Stimulated activated CD4-positive, alpha-beta T cell treated with anti-CD3 and anti-CD28 coated beads, TNF-alpha, amount 100 ng/mL, for 1 hour (primary cell): ENCODE results near the gene PDGFD.

Experiments
- DNase-seq, 3 donors: peaks; one replicate each; pipeline ENCODE4 v3.0.0-alpha.2; 2020; ENCODE audit warnings: low read depth in 3 of 3, low spot score in 1 of 3

The PDGFD gene

DNA sequence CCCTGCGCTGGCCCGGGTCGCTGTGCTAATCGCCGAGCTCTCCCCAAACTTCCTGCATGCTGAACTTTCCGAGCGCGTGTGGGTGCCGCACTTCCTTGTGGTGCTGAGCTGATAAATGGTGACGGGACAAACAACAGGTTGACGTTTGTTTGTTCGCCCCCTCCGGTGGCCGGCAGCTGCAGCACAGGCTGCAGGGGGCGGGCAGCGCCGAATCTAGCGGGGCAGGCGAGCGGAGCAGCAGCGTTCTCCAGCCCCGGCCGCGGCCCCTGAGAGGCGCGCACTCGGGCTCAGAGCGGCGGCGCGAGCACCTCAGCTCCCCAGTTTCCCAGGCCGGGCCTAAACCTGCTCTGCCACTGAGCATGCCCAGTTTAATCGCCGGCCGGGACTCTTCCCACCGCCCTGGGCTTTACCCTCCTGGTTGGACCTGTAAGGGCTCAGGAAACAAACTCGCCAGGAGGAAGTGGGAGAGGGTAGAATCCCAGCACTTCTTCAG lies at the start of gene PDGFD:
Gene PDGFD, minus strand, starts transcription at position 120 of the 493 bp plus-strand sequence.
- no peak for DNase-seq

DNA sequence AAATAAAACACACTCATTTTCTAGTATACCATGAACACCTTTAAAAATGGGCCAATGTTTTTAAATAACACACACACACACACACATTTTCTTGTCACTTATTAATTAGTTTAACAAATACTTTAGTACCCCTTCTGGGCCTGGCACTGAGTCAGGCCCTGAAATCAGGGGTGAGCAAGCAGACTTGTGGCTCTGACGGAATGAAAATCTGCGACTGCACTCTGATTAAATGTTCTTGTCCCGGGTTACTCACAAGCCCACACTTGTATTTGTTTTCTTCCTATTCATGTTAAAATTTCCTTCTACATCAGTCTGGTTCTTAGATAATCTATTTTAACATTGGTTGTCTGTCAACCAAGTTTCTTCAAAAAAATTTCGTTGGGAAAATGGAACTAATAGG lies 43.0 kb upstream of the PDGFD start:
- DNase-seq: no peak

DNA sequence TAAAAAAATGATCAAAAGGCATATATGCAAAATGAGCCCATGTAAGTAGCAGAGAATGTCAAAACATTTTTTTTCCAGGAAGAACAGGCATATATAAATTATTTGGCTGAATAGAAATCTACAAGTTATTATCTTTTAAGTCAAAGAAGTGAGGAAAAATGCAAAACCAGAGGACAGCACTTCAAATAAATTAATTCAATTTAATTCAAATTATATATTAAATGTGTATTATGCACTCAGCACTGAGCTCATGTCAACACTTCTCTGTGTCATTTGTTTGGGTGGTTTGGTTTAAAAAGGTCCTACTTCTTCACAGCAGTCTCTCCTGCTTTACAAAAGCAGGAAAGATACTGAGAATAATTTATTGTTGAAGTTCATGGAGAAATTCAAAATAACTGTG lies 41.9 kb upstream of the PDGFD start:
- no peak for DNase-seq

DNA sequence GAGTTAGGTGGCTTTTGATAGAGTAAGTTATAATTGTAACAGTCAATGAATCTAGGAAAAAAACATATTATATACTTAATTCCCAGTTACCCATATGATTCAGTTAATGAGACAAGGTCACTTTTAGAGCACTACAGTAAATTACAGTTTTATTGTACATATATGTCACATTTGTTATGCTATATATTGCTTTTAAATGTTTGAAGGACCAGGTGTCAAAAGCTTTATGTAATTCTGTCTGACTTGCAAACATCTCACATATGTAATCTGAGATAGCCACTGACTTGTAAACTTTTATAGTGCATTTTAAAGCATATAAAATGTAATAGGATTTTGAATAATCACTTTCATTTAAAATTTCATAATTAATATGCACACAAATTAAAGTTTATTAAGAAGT lies 36.7 kb upstream of the PDGFD start:
- no peak for DNase-seq

DNA sequence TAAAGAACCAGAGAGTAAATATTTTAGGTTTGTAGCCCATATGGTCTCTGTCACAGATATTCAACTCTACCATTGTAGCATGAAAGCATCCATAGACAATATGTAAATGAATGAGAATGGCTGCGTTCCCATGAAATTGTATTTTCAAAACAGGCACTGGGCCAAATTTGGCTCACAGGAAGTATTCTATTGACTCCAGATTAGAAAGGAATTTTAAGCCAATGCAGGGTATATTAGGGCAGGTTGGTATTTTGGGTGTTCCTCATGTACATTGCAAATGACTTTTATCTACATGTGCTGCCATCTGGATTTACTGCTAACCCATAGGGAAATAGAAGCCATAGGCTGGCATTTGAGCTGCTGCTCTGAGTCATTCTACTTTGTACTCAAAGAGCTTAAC lies 35.1 kb upstream of the PDGFD start:
- DNase-seq: no peak

DNA sequence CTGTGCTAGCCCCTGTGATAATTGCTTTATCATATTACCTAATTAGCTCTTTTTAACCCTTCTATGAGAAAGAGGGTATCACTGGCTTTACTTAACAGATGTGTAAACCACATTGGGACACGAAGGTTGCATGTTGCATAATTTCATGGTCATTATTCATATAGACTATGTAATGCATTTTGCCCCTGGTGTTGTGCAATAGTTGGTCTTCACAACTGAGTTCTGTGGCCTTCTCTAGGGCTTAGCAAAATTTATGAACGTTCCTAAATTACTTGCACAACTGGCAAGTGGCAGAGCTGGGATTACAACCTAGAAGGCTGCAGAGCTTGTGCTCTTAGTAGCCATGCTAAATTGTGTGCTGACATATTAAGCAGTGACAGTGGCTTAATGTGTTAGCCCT lies 34.6 kb upstream of the PDGFD start:
- no peak for DNase-seq

DNA sequence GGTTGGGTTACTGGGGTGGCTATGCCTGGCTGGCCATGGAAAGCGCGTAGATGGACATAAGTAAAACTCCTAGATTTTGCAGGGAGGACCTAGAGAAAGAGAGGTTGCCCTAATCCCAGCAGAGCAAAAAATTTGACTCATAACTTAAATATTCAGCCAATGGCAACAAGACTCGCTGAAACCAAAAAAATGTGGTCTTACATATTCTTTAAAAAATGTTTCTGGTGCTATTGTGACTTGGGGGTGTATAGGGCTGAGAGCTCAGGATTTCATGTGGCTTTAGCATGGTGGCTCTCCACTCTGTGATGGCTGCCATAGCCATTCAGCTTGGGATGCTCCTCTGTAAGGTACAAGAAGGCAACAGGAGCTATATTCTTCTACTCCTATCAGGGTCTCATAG lies 27.2 kb upstream of the PDGFD start:
- DNase-seq: no peak

DNA sequence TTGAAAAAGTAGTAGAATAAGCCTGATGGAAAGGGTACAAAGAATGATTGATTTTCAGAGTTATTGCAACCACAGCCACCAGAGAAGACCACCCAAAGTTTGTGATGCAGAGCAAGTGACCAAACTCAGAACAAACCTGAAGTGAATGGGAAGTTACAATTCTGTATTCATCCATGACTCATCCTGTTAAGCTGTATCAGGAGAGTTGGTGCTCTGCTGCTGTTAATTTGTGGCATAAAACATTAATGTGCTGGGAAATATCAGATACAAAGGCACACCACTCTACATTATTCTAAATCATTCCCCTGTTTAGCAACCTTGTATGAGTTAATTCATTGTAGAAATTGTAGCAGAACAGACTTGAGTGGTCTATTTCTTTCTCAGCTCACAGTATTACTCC lies 19.6 kb upstream of the PDGFD start:
- DNase-seq: no peak

DNA sequence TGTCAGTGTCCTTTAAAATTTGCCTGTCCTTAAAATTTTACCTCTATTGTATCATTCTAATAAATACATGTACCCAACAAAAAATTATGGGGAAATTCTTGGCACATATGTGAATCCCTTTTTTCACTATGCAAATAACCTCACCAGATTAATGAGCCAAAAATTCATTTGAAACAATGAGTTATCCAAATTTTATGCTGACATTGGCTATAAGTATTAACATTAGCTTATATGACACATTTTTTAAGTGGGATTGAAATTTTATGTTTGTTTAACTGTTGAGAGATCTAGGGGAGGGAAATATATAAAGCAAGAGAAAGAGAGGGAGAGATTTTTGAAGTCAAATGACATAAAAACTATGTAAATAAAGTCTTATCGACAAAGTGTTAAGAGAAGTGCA lies 11.8 kb upstream of the PDGFD start:
- DNase-seq: no peak

DNA sequence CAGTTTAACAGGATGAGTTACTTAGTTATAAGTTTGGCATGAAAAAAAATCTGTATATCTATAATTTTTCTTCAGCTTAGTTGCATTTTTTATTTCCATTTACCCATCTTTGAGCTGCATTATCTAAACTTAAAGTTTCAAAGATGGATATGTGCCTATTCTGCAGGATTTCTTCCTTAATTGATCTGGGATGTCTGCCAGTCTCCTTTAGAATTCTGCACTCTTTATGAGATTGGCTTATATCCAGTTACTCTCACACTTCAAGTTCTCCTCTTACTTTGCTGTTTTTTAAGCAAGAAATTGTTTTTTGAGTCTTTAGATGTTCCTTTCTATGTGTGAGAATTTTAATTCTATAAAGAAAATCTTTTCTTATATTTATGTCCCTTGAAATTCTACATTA lies 5.1 kb upstream of the PDGFD start:
- DNase-seq: no peak

DNA sequence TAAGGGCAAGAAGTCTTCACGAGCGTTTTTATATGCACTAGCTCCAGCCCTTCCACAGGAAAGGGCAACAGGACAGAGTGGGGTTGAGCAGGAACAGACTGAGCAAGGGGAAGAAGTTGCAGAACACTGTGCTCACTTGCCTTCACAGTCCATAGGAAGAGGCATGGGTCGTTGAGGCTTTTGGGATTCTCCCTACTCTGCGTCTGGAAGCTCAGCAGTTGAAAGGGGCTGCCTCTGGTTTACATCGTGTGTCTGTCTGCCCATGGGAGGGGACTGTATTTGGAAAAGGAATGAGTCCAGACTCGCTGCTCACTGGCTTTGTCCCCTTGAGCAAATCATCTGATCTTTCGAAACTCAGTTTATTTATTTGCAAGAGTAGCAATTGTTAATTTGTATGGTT lies 1.1 kb upstream of the PDGFD start:
- DNase-seq: no peak

DNA sequence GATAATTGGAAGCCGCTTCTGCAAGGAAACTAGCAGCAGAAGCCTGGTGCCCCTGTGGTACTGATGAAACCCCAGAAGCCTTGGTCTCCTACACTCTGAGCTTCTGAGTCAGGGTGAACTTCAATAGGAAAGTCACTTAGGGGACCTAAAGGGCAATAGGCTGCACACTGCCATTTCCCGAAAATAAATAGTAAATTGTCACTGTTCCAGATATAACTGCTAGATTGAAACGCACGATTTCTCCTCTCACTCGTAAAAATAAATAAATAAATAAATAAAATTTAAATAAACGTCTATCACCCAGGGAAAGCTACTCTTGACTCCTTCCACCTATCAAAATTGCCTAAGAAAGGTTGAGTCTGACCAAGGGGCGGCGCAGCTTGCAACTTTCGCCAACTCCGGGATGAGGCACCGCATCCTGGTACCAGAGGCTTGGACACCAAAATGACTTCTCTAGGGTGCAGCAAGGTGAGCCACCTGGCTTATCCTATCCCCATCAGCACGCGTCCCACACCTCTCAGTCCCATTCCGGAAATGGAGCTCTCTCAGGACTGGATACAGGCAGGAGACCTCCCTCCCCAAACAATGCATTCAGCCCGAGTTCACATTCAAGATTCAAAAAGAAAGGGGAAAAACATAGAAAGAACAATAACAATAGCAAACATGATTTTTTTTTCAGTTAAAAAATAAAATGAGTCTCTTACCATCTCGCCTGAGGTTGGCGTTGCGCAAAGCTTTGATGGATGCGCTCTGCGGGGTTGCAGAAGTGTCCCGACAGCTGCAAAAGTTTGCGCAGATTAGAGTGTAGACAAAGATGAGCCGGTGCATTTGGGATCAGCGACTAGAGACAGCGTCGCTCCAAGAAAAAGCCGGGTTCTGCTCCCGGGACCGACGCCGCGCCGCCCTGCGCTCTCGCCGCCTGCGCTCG lies 583 bp downstream of the PDGFD start:
- no peak for DNase-seq

DNA sequence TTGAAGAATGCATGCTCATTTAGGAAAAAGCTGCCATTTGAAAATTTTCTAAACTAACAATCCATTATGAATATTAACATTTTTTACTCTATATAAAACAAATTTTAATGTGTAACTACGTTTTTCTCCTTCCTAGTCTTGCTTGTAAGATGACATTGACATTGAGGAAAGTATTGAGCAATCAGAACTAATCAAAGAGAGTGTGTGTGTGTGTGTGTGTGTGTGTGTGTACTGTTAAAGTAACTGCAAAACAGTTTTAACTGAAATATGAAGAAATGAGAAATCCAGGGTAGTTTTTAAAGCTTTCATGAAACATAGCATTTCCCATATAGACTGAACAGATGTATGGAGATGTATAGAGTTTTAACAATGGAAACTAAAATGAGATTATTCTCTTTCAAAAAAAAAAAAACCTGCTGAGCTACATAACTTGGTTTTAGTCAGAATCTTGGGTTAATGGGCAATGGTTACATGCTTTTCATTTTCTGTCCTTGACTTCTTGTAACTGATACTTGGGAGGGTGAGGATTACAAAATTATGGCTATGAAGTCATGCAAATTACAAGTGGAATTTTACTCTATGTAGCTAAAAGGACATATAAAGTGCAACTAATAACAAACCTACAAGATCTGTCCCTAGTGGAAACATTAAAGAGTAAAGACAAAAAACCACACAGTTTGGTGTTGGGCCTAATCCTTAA lies 2.0 kb downstream of the PDGFD start:
- DNase-seq: no peak

DNA sequence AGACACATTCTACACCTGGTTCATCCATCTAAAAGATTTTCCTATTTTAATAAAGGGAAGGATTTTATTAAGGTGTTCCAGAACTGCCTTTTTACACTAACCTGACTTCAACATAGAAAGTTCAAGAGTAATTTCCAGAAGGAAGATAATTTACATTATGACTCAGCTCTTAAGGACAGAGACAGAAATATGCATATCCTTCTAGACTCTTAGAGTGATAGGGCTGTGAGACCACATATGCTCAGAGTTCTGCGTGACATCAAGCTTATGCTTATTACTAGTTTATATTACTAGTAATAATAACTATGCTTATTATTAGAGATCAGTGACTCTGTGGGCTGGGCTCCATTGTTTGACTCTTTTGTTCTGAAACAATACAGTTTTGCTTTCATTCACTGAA lies 4.6 kb downstream of the PDGFD start:
- DNase-seq: no peak

DNA sequence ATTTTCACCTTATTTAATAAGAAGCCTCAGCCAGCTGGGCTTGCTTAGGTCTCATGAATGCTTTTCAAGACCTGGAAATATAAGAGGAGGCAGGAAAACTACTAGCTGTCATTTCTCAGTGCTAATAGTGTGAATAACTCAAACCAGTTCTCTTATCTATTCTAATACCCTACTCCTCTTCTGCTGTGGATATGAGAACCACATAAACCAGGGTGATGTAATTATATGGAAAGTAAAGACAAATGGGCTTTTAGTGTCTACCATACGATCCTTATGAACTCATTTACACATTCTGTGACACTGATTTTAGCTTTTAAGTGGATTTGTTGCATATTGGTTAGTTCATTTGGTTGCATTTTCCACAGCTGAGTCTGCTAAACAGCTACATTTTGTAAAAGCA lies 8.6 kb downstream of the PDGFD start:
- no peak for DNase-seq

DNA sequence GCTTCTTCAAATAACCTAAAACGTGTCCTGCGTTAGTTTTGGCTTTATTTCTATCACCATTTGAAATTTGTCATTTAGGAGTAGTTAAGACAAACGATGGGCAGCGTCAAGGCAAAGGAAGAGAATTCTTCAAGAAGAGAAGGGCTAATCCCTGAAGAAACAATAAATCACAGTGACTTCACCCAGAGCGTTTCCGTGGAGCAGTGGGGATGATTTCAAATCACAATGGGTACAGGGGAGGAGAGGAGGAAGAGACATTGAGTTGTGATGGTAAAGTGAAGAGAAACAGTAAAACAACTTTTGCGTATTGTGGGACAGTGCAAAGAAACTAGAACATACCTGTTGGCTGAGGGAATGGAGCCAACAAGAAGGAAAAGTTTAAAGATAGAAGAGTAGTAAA lies 9.7 kb downstream of the PDGFD start:
- no peak for DNase-seq

DNA sequence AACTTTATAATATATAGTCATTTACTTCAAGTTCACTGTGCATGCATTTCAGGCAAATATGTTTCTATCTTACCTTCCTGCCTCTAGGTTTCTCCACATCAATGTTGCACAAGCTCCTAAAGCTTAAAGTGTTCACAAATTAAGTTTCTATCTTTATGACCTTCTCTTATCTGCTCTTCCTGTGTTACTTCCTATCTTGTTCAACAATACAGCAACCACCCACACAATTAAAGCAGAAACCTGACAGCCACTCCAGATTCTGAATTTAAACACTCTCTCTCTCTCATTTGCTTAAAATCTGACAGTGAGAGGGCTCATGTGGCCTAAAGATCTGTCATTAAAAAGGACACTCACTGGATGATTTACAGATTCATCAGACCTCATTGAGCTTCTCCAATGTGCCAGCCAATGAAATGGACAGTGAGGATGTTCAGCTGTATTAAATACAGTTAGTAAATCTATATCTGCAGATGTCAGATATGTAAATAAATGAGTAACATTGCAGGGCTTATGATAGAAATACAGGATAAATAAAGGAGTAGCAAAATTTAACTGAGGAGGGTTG lies 10.9 kb downstream of the PDGFD start:
- DNase-seq: no peak

DNA sequence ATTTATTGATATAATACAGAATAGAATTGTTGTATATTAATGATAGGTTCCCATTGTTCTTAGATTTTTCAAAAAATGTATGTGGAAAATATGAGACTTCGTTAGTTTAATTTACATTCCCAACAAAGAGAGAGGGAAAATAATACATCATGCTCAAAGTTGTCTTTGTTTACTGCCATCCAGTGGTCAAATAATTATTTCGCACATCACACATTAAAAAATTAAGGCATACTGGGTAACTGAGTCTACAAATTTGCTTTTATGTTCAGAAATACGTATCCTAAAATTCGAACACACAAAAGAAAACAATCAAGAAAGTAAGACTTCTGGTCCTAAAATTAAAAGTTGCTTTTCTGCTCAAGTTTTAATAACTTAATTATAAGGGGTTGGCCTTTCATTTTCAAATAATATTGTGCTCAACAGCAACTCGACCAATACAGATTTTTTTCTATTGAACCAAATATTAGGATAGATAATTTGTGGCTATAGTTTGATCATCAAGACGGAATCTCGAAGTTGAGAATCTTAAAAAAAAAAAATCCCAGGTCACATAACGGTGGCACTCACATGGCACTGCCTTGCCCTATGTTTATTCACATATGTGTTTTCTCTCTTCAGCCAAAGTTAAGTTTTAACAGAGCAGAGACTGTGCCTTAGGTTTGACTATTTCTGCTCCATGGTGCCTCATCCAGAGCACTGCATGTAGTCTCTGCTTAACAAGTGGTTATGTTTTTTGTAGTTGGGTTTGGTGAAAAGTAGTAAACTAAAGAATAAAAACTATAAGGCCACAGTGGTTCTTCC lies 12.3 kb downstream of the PDGFD start:
- no peak for DNase-seq

DNA sequence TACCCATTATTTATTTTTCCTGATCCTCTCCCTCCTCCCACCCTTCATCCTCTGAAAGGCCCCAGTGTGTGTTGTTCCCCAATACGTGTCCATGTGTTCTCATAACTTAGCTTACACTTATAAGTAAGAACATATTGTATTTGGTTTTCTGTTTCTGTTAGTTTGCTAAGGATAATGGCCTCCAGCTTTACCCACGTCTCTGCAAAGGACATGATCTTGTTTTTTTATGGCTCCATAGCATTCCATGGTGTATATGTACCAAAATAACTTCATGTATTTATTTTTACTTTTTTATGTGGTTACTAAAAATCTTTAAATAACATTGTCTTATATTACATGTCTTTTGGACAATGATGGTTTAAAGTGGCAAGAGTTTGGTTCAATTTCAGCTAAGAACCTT lies 15.2 kb downstream of the PDGFD start:
- no peak for DNase-seq

DNA sequence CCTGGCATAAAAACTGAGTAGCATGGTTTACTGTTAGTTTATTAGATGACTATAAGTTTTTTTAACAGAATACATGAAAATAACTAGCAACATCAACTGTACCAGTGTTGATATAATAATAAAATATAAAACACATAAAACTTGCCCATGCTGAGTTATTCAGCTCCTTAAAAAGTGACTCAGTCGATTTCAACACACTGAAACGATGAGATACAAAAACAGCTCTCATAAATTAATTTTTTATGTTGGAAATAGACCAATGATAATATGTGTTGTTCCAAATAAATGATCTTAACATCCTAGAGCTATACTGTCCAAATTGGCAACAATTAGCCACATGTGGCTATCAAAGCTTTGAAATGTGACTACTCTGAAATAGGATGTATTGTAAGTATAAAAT lies 15.9 kb downstream of the PDGFD start:
- no peak for DNase-seq

DNA sequence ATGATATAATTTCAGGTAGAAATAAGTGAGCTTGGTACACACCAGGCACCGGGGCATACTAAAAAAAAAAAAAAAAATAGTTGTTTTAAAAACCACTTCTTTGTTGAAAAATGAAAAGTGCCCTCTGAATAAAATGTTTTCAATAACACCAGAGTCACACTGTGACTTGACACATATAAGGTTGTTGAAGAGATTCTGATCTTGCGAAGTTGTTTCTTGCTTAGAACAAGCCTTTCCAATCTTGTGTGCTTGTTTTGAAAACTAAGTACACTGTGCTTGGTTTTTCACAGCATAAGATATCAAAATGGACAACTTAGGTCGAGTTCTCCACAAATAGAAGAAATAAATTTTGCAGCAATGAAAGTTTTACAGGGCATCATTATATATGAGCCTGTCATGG lies 17.0 kb downstream of the PDGFD start:
- DNase-seq: no peak
